Liver (tissue), 9 donors: ENCODE results near the gene RPS6KA2. TPM values are rescaled to one million over a fixed set of nuclear protein-coding genes. Genes with fewer than 3 reads are reported as not detected.

ENCODE experiments used
- DNase-seq: peaks from one replicate; pipeline ENCODE4 v3.0.0-alpha.2; 2017; ENCODE audit warnings: low spot score
- H3K27ac ChIP-seq, 2 donors: one replicate each; pipeline ENCODE4 v1.7.0; 2013; ENCODE audit warnings: inconsistent platforms in 2 of 2, low read length in 2 of 2, control low read depth in 1 of 2, low read depth in 1 of 2, mild to moderate bottlenecking in 1 of 2
- H3K27me3 ChIP-seq, 4 donors: one replicate each; pipeline versions ENCODE4 v1.6.1 to v1.7.0; 2013; ENCODE audit warnings: low read length in 3 of 4, inconsistent platforms in 1 of 4, mild to moderate bottlenecking in 1 of 4, moderate library complexity in 1 of 4; ENCODE audit not compliant: control insufficient read depth in 4 of 4, insufficient read depth in 4 of 4
- H3K36me3 ChIP-seq, 4 donors: one replicate each; pipeline versions ENCODE4 v1.6.1 to v1.7.0; 2013; ENCODE audit warnings: low read length in 3 of 4, mild to moderate bottlenecking in 3 of 4, low read depth in 1 of 4, moderate library complexity in 1 of 4; ENCODE audit not compliant: control insufficient read depth in 4 of 4, insufficient read depth in 3 of 4
- H3K4me1 ChIP-seq, 4 donors: one replicate each; pipeline versions ENCODE4 v1.6.1 to v1.7.0; 2013; ENCODE audit warnings: low read length in 3 of 4, mild to moderate bottlenecking in 3 of 4, moderate library complexity in 1 of 4; ENCODE audit not compliant: control insufficient read depth in 4 of 4, insufficient read depth in 4 of 4
- H3K4me3 ChIP-seq, 3 donors: one replicate each; pipeline versions ENCODE4 v1.6.1 to v1.7.0; 2013; ENCODE audit warnings: low read length in 3 of 3, control low read depth in 1 of 3, low read depth in 1 of 3, mild to moderate bottlenecking in 1 of 3
- H3K9ac ChIP-seq, 2 donors: one replicate each; pipeline ENCODE4 v1.7.0; 2013; ENCODE audit warnings: low read length in 2 of 2, mild to moderate bottlenecking in 2 of 2, moderate library complexity in 2 of 2, control low read depth in 1 of 2, low read depth in 1 of 2
- H3K9me3 ChIP-seq, 4 donors: one replicate each; pipeline versions ENCODE4 v1.6.1 to v1.7.0; 2013; ENCODE audit warnings: low read length in 3 of 4; ENCODE audit not compliant: control insufficient read depth in 4 of 4
- EGR1 ChIP-seq, 2 donors: IDR thresholded peaks; 2 replicates each; pipeline ENCODE4 v1.6.1; 2016 to 2018; ENCODE audit warnings: antibody characterized with exemption in 2 of 2, low read depth in 2 of 2
- FOXA1 ChIP-seq: IDR thresholded peaks from 2 replicates; pipeline ENCODE4 v1.6.1; 2016; ENCODE audit warnings: antibody characterized with exemption
- FOXA2 ChIP-seq: IDR thresholded peaks from 2 replicates; pipeline ENCODE4 v1.6.1; 2016; ENCODE audit warnings: antibody characterized with exemption
- GABPA ChIP-seq, 2 donors: IDR thresholded peaks in 1 of 2; conservative IDR thresholded peaks in 1 of 2; 2 replicates each; pipeline ENCODE4 v1.6.1; 2016; ENCODE audit warnings: antibody characterized with exemption in 2 of 2, mild to moderate bottlenecking in 1 of 2, moderate library complexity in 1 of 2
- HNF4A ChIP-seq, 2 donors: conservative IDR thresholded peaks; 2 replicates each; pipeline ENCODE4 v1.6.1; 2016; ENCODE audit warnings: antibody characterized with exemption in 2 of 2, mild to moderate bottlenecking in 2 of 2
- HNF4G ChIP-seq: IDR thresholded peaks from 2 replicates; pipeline ENCODE4 v1.6.1; 2016; ENCODE audit warnings: antibody characterized with exemption
- JUND ChIP-seq, 2 donors: IDR thresholded peaks; 2 replicates each; pipeline ENCODE4 v1.6.1; 2016; ENCODE audit warnings: antibody characterized with exemption in 2 of 2
- NR2F2 ChIP-seq: IDR thresholded peaks from 2 replicates; pipeline ENCODE4 v1.6.1; 2016; ENCODE audit warnings: antibody characterized with exemption
- RXRA ChIP-seq, 2 donors: IDR thresholded peaks; 2 replicates each; pipeline ENCODE4 v1.6.1; 2017 to 2018; ENCODE audit warnings: antibody characterized with exemption in 2 of 2, mild to moderate bottlenecking in 1 of 2
- YY1 ChIP-seq: IDR thresholded peaks from 2 replicates; pipeline ENCODE4 v1.6.1; 2016; ENCODE audit warnings: antibody characterized with exemption, mild to moderate bottlenecking
- WGBS: extraction: QIAGEN DNeasy Blood & Tissue Kit; methylation state at CpG from one replicate; pipeline ENCODE4 v1.1.7; 2013; 5-methylcytosine and 5-hydroxymethylcytosine counted together
- polyA plus RNA-seq, 2 donors: library from polyadenylated mRNA; stranded (reverse) in 1 of 2; unstranded in 1 of 2; fragments of 200-250 nt in 1 of 2; fragments of >200 nt in 1 of 2; fragmentation: Nextera tagmentation in 1 of 2; extraction: Ambion mirVana in 1 of 2; gene quantifications; one replicate each; pipeline versions ENCODE4 v1.2.1 to v1.2.3, GENCODE V29; 2013 to 2015
- total RNA-seq, 2 donors: library from RNA; depleted of rRNA; stranded (reverse); fragments of >200 nt; gene quantifications; one replicate each; pipeline ENCODE4 v1.2.3, GENCODE V29; 2014
- TF ChIP-seq, protein P1 (sequence below): IDR thresholded peaks from 2 replicates; pipeline ENCODE4 v1.6.1; 2016; ENCODE audit warnings: antibody characterized with exemption, mild to moderate bottlenecking
- TF ChIP-seq, protein P2 (sequence below): fragments of 150-350 bp; IDR thresholded peaks from 2 replicates; pipeline ENCODE4 v1.5.1; 2017; ENCODE audit warnings: improper control_type of control experiment, low read depth, low read length; ENCODE audit not compliant: missing input control
- TF ChIP-seq, protein P3 (sequence below): IDR thresholded peaks from 2 replicates; pipeline ENCODE4 v1.6.1; 2016; ENCODE audit warnings: antibody characterized with exemption
- TF ChIP-seq, protein P4 (sequence below): IDR thresholded peaks from 2 replicates; pipeline ENCODE4 v1.6.1; 2016; ENCODE audit warnings: antibody characterized with exemption
- TF ChIP-seq, protein P5 (sequence below): IDR thresholded peaks from 2 replicates; pipeline ENCODE4 v1.6.1; 2016; ENCODE audit warnings: antibody characterized with exemption
- donor health status: healthy.
- donor health status: healthy.
- donor health status: healthy.
- donor health status: healthy.
- donor health status: healthy.

RPS6KA2 gene
- total and polyA plus RNA-seq, 4 donors = 2.5 to 9.0 (median 5.0) TPM

DNA sequence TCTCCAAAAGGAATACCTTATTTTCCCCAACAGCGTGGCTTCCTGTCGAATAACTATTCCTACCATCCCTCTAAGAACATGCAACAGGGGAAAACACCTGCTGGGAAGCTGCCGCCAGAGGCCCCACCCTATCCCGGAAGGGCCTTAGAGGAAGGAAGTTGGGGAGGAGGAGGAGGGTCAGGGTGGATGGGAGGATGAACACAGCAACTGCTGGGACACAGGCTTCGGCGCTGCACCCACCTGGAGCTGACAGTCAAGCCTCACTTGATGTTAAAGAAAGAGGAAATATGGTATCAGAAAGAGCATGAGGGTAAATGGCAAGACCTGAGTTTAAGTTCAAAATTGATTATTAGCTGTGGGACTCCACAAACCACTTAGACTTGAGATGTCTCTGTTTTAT, 36.5 kb upstream of the RPS6KA2 start (continued):
- TF ChIP-seq, protein P1, sequence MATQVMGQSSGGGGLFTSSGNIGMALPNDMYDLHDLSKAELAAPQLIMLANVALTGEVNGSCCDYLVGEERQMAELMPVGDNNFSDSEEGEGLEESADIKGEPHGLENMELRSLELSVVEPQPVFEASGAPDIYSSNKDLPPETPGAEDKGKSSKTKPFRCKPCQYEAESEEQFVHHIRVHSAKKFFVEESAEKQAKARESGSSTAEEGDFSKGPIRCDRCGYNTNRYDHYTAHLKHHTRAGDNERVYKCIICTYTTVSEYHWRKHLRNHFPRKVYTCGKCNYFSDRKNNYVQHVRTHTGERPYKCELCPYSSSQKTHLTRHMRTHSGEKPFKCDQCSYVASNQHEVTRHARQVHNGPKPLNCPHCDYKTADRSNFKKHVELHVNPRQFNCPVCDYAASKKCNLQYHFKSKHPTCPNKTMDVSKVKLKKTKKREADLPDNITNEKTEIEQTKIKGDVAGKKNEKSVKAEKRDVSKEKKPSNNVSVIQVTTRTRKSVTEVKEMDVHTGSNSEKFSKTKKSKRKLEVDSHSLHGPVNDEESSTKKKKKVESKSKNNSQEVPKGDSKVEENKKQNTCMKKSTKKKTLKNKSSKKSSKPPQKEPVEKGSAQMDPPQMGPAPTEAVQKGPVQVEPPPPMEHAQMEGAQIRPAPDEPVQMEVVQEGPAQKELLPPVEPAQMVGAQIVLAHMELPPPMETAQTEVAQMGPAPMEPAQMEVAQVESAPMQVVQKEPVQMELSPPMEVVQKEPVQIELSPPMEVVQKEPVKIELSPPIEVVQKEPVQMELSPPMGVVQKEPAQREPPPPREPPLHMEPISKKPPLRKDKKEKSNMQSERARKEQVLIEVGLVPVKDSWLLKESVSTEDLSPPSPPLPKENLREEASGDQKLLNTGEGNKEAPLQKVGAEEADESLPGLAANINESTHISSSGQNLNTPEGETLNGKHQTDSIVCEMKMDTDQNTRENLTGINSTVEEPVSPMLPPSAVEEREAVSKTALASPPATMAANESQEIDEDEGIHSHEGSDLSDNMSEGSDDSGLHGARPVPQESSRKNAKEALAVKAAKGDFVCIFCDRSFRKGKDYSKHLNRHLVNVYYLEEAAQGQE = no peak
- TF ChIP-seq, protein P2, sequence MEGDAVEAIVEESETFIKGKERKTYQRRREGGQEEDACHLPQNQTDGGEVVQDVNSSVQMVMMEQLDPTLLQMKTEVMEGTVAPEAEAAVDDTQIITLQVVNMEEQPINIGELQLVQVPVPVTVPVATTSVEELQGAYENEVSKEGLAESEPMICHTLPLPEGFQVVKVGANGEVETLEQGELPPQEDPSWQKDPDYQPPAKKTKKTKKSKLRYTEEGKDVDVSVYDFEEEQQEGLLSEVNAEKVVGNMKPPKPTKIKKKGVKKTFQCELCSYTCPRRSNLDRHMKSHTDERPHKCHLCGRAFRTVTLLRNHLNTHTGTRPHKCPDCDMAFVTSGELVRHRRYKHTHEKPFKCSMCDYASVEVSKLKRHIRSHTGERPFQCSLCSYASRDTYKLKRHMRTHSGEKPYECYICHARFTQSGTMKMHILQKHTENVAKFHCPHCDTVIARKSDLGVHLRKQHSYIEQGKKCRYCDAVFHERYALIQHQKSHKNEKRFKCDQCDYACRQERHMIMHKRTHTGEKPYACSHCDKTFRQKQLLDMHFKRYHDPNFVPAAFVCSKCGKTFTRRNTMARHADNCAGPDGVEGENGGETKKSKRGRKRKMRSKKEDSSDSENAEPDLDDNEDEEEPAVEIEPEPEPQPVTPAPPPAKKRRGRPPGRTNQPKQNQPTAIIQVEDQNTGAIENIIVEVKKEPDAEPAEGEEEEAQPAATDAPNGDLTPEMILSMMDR = no peak
- no peak for TF ChIP-seq JUND (IDR thresholded peaks at IDR 0.05)
- no peak for TF ChIP-seq EGR1 (IDR thresholded peaks at IDR 0.05; ENCODE audit: low read depth in 2 of 2)
- TF ChIP-seq, protein P3, sequence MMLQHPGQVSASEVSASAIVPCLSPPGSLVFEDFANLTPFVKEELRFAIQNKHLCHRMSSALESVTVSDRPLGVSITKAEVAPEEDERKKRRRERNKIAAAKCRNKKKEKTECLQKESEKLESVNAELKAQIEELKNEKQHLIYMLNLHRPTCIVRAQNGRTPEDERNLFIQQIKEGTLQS = no peak
- TF ChIP-seq, protein P4, sequence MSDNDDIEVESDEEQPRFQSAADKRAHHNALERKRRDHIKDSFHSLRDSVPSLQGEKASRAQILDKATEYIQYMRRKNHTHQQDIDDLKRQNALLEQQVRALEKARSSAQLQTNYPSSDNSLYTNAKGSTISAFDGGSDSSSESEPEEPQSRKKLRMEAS = no peak
- TF ChIP-seq FOXA1 = no peak
- TF ChIP-seq HNF4A (conservative IDR thresholded peaks at IDR 0.05) = no peak
- no peak for TF ChIP-seq NR2F2

DNA sequence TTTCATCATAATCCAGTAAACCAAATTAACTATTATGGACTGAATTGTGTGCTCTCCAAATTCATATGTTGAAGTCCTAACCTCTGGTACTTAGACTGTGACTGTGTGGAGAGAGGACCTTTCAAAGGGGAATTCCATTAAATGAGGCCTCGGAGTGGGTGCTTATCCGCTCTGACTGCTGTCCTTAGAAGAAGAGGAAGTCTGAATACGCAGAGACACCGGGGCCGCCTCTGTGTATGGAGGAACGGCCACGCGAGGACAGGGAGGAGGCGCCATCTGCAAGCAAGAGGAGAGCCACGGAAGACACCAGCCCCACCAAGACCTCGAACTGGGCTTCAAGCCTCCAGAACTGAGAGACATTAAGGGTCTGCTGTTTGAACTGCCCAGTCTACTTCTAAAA, 35.6 kb upstream of the RPS6KA2 start:
- Histone ChIP-seq H3K9ac (no peak overlapping the region), H3K4me3 (no peak overlapping the region), H3K27ac (no peak overlapping the region), H3K27me3 (peaks cover 0 to 6% (median 0%) of the 10 kb centered on the region in 4 donors), H3K36me3 (no peaks in the 10 kb centered on the region), H3K4me1 (no peaks in the 10 kb centered on the region), H3K9me3 (no peaks in the 10 kb centered on the region)
- 93% methylated on average over 11 of the region's 11 CpGs for WGBS
- no peak for TF ChIP-seq HNF4G
- TF ChIP-seq, protein P4 = no peak
- no peak for TF ChIP-seq EGR1 (IDR thresholded peaks at IDR 0.05; ENCODE audit: low read depth in 2 of 2)
- TF ChIP-seq, protein P1 = no peak
- no peak for TF ChIP-seq YY1
- no peak for TF ChIP-seq NR2F2
- no peak for TF ChIP-seq HNF4A (conservative IDR thresholded peaks at IDR 0.05)
- TF ChIP-seq GABPA (IDR thresholded peaks at IDR 0.05 in 1 of 2, conservative IDR thresholded peaks at IDR 0.05 in 1 of 2) = no peak
- TF ChIP-seq, protein P5, sequence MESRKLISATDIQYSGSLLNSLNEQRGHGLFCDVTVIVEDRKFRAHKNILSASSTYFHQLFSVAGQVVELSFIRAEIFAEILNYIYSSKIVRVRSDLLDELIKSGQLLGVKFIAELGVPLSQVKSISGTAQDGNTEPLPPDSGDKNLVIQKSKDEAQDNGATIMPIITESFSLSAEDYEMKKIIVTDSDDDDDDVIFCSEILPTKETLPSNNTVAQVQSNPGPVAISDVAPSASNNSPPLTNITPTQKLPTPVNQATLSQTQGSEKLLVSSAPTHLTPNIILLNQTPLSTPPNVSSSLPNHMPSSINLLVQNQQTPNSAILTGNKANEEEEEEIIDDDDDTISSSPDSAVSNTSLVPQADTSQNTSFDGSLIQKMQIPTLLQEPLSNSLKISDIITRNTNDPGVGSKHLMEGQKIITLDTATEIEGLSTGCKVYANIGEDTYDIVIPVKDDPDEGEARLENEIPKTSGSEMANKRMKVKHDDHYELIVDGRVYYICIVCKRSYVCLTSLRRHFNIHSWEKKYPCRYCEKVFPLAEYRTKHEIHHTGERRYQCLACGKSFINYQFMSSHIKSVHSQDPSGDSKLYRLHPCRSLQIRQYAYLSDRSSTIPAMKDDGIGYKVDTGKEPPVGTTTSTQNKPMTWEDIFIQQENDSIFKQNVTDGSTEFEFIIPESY = no peak
- no peak for TF ChIP-seq RXRA (IDR thresholded peaks at IDR 0.05)
- TF ChIP-seq, protein P3 = no peak
- no peak for TF ChIP-seq FOXA2
- no peak for DNase-seq
